Posterior vena cava (tissue), 2 donors: ENCODE results near the gene DNM2. TPM values are rescaled to one million over a fixed set of nuclear protein-coding genes. Genes with fewer than 3 reads are reported as not detected.
"Not testable (repeated sequence)": the region's sequence is repeated elsewhere in the genome, so short reads cannot be mapped to it uniquely, and the experiment has no call there.

Source experiments
- DNase-seq: peaks from one replicate; pipeline ENCODE4 v3.0.0-alpha.2; 2020; ENCODE audit warnings: low spot score
- intact Hi-C, 2 donors: fragments of 100-400 bp; cut with DNase I; formaldehyde crosslinking; loops; one replicate each; pipeline versions ENCODE4 v1.14.1 to v1.14.2; 2022 to 2023
- total RNA-seq, 2 donors: library from RNA; stranded (reverse); fragmentation: NEBNext Ultra II Directional; extraction: Animal tissue kit (Norgen Biotek cat#: 25700); gene quantifications; one replicate each; pipeline ENCODE4 v1.2.1, GENCODE V29; 2021
- donor health status: DM: yes; HTN: yes; CAD: no.
- donor health status: DM: yes; HTN: yes; CAD: no.

The DNM2 gene
- total RNA-seq, 2 donors from 2014 or later, result 94.9 to 107 TPM

DNA sequence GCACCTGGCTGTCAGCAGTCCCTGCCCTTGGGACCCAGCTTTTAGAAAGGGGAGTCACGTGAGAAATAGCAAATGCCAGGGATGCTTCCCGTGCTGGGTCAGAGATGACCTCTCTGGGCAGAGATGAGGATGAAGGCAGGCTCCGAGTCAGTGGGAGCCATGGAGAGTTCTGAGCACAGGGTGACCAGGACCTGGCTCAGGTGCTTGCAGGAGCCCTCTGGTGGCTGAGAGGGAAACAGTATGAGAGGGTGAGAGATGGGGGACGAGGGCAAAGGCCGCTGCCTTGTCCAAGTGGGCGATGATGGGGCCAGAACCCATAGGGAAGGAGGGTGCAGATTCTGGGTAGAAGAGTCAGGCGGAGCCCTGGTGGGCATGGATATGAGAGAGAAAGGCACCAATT is 102.3 kb downstream of the DNM2 start:
- DNase-seq, result no peak
- intact Hi-C loops, result no loop called here

DNA sequence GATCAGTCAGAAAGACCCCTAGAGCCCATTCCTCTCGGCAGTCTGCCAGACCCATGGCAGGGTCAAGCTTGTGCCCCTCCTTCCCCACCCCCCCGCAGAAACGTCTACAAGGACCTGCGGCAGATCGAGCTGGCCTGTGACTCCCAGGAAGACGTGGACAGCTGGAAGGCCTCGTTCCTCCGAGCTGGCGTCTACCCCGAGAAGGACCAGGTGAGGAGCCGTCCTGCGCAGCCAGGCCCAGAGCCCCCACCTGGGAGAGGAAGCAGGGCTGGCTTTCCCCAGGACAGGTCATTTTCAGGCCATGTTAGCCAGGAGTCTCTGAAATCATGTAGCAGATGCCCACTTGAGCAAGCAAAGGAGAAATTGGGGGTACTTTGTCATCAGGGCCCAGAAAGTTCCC is 105.8 kb downstream of the DNM2 start:
- intact Hi-C loops, result no loop called here
- no peak for DNase-seq

DNA sequence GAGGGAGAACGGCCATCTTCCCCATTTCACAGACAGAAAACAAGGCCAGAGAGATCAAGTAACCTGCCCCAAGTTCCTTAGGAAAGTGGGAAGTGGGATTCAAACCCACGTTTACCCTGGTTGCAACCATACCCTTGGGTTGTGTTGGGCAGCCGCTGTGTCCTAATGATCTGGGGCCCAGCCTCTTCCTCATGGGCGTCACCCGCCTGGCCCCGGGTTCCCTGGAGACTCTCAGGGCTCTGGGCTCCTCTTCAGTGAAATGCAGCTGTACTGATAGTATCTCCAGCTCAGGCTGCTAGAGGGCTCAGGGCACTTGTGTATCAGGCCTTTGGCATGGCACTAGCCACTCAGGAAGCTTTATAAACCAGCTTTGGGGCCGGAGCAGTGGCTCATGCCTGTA is 108.4 kb downstream of the DNM2 start:
- no peak for DNase-seq
- intact Hi-C loops, result no loop called here

DNA sequence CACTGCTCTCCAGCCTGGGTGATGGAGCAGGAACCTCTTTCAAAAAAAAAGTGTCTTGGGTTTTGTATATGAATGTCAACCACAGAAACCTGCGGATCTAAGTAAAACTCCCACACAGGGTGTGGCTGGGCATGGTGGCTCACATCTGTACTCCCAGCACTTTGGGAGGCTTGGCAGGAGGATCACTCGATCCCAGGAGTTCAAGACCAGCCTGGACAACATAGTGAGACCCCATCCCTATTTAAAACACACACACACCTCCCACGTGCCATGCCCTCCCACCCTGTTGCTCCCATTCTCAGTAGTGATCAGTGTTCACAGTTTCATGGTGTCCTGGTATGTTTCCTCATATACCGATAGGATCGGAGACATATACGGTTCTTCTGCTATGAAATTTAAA is 109.0 kb downstream of the DNM2 start:
- no peak for DNase-seq
- intact Hi-C loops, result no loop called here

DNA sequence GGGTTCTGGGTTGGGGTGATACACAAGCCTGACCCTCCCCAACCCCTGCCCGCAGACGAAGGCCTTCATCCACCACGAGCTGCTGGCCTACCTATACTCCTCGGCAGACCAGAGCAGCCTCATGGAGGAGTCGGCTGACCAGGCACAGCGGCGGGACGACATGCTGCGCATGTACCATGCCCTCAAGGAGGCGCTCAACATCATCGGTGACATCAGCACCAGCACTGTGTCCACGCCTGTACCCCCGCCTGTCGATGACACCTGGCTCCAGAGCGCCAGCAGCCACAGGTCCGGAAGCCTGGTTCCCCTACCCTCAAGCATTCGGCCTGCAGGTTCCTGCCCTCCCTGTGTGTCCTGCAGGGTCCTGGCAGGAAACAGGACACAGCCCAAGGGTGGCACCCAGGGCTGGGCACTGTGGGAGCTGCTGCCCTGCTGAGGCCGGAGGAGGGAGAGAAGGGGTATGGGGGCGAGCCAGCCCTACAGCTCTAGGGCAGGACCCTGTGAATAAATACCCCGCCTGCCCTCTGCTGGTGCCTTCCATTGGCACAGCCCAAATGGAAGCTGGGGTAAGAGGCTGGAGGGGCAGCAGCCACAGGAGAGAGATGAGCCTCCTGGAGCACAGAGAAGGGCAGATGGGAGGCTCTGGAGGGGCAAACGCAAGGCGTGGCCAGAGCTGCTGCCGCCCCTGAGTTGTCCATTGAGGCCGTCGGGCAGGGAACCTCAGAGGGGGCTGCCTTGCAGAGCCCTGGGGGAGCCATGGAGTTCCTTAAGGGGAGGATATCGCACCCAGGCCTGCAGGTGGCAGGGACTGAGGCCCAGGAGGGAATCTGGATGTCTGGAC is 111.3 kb downstream of the DNM2 start:
- no peak for DNase-seq
- intact Hi-C loops, result no loop called here

DNA sequence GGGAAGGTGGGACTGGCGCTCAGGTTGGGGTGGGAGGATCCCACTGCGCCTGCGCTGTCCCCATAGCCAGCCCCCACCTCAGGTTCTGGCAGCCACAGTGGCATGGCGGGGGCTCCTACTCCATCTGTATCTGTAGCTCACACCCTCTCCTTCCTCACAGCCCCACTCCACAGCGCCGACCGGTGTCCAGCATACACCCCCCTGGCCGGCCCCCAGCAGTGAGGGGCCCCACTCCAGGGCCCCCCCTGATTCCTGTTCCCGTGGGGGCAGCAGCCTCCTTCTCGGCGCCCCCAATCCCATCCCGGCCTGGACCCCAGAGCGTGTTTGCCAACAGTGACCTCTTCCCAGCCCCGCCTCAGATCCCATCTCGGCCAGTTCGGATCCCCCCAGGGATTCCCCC is 112.1 kb downstream of the DNM2 start:
- intact Hi-C loops, result no loop called here
- DNase-seq, result no peak

DNA sequence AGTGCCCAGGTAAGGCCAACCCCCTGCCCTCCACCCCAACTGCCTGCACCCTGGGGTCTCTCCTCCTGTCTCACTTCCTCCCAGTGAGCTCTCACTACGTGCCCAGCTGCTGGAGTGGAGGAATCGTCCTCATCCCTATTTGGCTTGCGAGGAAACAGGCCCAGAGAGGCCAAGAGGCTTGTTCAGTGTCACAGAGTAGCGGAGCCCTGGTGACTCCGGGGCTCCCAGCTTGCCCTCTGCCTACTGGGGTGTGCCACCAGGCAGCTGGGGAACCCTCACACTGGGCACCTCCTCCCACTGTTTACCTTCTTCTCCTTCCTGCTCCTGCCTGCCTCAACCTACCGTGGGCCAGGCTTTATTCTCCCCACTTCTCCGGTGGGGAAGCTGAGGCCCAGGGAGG is 112.5 kb downstream of the DNM2 start:
- no peak for DNase-seq
- intact Hi-C loops, result no loop called here

DNA sequence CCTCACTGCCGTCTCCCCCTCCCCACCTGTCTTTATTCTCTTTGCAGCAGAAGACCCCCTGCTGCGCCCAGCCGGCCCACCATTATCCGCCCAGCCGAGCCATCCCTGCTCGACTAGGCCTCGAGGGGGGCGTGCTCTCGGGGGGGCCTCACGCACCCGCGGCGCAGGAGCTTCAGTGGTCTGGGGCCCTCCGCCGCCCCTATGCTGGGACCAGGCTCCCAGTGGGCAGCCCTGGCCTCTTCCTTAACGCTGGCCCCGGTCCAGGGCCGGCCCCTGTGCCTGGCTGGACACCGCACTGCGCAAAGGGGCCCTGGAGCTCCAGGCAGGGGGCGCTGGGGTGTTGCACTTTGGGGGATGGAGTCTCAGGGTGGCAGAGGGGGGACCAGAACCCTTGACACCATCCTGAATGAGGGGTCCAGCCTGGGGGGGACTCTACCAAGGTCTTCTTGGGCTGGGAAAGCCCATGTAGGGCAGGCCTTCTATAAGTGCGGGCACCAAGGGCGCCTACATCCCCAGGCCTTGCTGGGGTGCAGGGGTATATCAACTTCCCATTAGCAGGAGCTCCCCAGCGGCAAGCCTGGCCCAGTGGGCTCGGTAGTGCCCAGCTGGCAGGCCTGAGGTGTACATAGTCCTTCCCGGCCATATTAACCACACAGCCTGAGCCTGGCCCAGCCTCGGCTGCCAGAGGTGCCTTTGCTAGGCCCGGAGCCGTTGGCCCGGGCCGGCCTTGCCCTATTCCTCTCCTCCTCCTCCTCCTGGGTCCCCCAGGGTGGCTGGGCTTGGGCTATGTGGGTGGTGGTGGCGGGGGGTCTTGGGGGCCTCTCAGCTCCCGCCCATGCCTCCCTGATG is 113.3 kb downstream of the DNM2 start:
- intact Hi-C loops, result no loop called here
- no peak for DNase-seq

DNA sequence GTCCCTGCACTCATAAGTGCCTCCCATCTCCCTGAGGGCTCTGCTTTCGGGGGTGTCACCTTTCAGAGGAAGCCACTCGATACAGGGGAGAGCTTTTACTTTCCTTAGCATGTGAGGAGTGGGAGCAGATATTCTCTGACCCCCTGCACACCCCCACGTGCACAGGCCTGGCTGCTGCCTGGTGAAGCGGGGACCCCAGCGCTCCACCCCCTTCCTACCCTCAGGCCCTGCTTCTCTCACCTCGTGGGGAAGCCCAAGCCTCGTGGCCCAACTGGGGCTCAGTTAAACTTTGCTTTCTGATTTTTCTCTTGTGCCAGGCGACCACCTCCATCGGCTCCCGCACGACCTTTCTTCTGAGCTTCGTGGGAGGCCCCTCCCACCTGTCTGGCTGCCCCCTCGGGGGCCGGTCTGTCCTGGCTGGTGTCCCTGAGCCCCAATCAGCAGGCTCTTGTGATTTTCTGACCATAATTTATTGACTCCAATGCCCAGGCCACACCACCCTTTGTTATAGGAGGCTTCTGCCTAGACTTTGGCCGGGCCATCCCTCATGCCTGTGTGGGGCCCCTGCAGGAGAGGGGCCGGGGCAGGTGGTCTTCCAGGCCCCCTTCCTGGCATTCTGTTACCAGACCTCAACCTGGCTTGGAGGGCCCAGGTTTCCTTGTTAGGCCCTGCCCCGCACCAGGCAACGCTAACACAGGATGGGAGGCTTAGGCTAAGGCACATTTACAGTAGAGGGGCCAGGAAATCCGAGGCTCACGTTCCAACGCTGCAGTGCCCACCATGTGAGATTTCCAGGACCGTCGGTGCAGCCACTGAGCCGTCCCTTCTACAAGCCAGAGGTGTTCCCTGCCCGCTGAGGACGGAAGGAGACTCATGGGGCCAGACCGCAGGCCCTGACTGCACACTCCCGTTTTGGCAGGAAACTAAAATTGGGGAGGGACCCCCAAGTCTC is 114.4 kb downstream of the DNM2 start:
- intact Hi-C loops, result no loop called here
- no peak for DNase-seq

DNA sequence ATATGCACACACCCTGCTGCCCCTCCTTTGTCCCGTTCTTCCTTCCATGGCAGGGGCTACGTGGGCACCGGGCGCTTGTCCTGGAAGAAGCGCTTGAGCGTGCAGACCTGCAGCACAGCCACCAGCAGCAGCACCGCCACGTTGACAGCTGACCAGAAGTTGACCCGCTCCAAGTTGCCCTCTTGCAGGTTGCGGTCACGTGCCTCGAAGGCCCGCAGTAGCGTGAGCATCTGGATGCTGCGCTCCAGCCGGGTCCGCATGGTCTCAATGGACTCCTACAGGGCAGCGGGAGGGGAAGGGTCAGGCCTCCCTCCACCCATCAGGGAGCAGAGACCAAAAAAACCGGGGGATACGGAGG is 115.0 kb downstream of the DNM2 start:
- intact Hi-C loops, result no loop called here
- DNase-seq, result no peak

DNA sequence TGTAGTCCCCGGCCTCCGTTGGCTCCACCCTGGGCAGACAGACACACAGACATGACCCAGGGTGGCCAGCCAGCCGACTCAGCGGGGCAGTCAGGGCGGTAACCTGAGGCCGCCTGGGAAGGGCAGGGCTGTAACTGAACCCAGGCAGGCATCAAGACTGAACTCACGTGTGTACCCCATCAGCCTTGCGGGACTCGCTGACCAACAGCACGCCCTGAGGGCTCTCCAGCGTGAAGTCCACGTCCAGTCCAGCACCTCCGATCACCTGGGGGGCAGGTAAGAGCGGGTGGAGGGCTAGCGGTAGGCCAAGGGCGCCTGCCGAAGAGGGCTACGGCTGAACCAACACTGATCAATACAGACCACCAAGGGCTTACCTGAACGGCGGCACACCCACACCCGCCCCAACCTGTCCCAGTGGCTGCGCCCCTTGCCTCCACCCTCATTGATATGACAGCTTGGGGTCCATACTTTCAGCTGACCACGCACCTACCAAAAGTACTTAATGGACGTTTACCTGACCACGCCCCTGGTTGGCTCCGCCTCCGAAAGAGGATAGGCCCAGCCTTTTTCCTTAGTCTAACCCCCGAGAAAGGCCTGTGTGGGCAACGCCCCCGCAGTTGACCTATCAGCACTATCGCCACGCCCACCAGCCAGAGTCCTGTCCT is 117.3 kb downstream of the DNM2 start:
- DNase-seq, result no peak
- intact Hi-C loops, result no loop called here

DNA sequence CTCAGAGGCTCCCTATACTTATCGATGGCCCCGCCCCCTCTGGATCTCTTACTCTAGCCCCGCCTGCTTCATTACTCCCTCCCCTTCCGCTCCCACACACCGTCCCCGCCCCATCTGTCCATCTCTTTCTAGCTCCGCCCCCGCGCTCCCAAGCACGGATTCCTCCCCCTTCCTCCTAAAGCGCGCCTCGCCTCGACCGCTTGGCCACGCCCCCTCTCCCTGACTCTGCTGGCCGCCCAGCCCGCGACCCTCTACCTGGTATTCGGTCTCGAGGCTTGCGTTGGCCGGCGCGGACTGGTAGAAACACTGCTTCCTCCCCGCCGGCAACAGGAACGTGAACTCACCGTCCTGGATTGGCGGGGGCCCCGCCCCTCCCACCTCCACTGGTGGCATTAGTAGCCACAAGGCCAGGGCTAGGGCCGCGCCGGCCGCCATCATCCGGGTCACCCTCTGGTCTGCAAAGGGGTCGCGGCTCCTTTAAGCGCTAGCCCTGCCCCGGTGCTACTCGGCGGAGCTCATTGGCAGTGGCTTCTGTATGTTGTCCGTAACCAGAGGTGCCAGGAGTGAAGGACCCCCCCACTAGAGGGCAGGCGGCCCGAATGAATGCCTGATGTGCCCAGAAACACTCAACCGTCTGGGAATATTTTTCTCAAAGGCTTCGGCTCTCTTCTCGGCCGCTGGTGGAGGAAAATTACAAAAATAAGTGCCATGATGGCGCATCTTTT is 118.0 kb downstream of the DNM2 start, which contains the start of gene TMED1:
TMED1 (minus strand) TSS at position 459 of the 725 bp plus-strand sequence; CDS start at position 438, 21 bp downstream.
- intact Hi-C loops, result no loop called here
- DNase-seq, result peak; percentile 100

DNA sequence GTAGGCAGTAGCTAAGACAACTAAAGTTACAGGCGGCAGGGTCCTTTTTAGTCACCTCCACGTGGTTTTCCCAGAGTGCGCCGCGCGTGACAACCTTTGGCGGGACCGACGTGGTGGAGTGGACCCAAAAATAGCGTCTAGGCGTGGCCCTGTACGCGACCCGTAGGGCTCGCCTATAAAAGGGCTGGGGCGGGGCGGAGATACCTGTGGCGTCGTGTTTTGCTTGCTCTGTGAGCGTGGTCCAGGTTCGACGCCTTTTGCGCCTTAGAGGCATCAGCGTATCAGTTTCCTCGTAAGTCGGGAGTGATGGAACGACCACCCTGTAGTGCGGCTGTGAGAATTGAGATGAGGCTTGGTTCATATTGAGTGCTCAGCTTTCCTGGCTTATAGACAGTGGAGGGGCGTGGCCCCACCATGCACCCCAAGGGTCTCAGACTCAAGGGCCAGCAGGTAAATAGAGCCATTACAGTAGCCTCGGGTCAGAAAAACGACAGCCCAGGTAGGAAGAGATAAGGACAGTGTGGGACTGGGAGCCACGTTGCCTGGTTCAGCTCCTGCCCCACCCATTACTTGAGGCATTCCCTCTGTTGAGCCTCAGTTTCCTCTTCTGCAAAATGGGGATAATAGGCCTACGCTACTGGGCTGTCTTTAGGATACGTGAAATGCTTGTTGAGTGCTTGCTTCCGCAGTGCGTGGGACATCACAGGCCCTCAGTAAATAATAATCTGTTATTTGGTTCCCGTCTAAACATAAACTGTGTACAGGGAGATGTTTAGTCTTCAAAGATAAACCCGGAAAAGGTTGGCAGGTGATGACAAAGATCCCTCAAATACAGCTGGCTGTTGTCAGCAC is 118.8 kb downstream of the DNM2 start:
- peak; percentile 95 for DNase-seq
- intact Hi-C loops, result no loop called here

DNA sequence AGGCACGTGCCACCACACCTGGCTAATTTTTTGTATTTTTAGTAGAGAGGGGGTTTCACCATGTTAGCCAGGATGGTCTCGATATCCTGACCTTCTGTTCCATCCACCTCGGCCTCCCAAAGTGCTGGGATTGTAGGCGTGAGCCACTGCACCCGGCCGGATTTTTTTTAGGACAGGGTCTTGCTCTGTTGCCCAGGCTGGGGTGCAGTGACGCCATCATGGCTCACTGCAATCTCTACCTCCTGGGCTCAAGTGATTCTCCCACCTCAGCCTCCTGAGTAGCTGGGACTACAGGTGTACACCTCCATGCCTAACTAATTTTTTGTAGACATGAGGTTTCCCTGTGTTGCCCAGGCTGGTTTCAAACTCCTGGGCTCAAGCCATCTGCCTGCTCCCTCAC is 119.8 kb downstream of the DNM2 start:
- DNase-seq, intact Hi-C loops: not testable (repeated sequence)

DNA sequence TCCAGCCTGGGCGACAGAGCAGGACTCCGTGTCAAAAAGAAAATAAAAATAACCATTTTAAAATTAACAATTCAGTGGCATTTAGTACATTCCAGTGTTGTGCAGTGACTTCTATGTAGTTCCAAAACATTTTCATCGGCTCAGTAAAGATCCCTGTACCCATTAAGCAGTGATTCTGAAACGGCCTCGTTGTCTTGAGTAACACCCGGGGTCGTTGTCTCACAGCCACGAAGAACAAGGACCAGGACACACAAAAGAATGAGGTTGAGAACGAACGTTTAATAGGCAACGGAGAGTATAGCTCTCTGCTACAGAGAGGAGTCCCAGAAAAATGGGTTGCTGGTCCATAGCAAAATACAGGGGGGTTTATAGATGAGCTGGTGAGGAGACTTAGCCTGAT is 120.5 kb downstream of the DNM2 start:
- intact Hi-C loops, result no loop called here
- DNase-seq, result no peak

DNA sequence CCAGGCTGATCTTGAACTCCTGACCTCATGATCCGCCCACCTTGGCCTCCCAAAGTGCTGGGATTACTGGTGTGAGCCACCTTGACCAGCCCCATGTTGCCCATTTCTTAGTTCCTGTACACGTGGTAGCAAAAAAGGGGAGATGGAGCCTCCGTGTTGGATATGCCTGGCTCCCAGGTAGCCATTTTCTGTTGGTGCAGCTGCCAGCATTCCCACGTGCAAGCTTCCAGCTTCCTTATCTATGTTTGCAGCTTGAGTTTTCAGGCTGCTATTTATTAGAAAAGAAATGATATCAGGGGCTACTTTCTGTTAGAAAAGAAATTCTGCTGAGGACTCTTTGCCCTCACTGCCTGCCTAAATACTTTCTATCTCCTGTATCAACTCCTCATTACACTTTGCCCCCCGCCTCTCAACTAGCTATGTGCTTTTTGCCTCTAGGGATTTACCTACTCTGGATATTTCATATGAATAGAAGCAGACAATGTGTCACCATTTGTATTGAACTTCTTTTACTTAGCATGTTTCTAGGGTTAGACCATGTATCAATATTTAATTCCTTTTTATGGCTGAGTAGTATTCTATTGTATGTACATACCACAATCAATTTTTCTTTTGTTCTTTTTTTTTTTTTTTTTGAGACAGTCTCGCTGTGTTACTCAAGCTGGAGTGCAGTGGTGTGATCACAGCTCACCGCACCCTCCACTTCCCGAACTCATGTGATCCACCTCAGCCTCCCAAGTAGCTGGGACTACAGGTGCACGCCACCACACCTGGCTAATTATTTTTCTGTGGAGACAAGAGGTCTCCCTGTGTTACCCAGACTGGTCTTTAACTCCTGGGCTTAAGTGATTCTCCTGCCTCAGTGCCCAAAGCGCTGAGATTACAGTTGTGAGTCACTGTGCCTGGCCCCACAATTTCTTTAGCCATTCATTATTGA is 121.5 kb downstream of the DNM2 start:
- intact Hi-C loops, result no loop called here
- DNase-seq, result no peak
